Measurements from ENCODE around the gene SLC24A3.

The SLC24A3 gene

DNA sequence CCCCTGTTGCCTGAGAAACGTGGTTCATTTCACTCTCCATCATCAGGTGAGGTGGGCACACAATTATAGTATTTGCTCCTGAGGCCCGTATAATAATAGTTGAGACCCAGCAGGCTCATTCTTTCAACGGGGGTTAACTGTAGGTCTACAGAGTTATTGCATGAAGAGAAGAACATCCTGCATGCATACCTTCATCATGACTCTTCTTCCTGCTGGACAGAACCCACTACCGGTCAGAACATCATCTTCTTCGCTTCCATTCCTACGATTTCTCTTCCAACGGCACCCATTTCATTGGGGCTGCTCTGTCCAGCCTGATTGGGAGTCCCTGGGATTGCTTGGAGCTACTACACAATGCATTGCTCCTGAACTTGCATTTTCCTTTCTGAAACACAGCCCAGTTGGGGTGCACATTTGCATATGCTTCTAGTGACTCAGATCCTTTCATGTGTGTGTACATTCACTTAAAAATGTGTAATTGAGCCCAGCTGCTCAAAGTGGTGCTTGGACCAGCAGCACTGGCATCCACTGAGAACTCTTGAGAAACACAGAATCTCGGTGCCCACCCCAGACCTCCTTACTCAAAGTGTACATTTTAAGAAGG lies 57.4 kb downstream of the SLC24A3 start:
- in situ Hi-C loops (cut with HindIII; ENCODE audit: low sequenced_read_pairs): no loop called here

DNA sequence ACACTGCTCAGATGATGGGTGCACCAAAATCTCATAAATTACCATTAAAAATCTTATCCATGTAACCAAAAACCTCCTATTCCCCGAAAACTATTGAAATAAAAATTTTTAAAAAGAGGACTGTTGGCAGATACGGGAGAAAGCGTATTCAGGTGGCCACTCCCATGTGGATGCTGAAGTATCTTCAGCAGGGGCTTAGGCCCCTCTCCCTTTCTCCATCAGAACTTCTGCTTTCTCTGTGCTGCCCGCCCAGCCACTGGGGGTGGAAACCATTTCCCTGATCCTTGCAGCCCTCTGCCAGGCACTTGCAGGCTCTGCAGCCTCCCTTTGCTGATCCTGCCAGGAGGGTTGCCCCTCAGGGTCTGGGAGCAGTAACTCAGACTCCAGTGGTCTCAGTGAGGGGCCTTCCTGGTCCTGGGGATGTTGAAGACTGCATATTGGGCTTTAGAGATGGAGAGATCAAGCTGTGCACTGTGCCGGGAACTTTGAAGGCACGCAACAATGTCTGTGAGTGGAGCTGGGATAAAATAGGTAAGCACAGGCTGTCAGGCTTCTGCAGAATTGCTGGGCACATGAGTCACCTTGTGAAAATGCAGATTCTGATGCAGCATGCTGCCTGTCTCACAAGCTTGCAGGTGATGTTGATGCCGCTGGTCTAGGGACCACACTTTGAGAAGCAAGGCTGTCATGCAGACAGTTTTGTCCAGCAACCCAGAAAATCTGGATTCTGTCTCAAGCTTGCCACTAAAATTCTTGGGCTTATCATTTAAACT lies 59.6 kb downstream of the SLC24A3 start:
- in situ Hi-C loops (cut with HindIII; ENCODE audit: low sequenced_read_pairs): no loop called here

DNA sequence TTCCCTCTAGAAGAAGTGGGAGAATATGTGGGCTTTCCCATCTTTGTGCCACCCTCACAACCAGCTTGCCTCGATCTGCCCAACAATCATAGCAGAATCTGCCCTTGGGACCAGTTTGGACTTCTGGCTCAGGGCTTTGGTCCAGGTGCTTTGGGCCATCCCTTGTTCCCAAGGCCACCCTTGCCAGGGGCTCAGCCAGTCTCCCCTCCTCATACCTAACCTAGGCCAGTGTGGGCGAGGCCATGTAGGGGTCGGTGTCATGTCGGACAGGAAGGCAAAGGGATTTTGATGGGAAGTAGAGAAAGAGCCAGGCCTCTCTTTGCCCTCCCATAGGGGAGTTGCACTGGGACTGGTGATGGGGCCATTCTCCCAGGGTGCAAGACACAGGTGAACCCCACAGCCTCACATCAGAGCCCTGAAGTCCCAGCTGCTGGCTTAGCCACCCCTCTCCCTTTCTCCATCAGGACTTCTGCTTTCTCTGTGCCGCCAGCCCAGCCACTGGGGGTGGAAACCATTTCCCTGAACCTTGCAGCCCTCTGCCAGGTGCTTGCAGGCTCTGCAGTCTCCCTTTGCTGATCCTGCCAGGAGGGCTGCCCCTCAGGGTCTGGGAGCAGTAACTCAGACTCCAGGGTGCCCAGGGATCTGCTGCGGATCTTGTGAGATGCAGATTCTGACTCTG lies 60.7 kb downstream of the SLC24A3 start:
- in situ Hi-C loops (cut with HindIII; ENCODE audit: low sequenced_read_pairs): no loop called here

DNA sequence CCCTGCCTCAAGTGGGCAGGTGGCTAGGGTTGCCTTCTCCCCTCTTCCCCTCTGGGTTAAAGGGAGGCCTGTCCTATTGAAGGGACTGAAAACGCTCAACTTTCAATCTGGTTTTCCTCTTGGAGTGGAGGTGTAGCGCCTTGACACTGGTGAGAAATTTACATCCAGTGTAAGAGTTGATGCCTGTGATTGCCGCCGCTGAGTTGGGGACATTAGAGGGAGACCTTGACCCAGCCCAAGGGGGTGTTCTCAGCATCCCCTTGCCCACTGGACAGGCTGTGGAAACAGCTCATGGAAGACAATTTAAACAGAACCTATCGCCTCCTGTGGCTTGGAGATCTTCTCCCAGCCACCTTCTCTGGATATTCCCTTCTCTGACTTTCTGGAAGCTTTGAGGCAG lies 61.6 kb downstream of the SLC24A3 start:
- in situ Hi-C loops (cut with HindIII; ENCODE audit: low sequenced_read_pairs): no loop called here

DNA sequence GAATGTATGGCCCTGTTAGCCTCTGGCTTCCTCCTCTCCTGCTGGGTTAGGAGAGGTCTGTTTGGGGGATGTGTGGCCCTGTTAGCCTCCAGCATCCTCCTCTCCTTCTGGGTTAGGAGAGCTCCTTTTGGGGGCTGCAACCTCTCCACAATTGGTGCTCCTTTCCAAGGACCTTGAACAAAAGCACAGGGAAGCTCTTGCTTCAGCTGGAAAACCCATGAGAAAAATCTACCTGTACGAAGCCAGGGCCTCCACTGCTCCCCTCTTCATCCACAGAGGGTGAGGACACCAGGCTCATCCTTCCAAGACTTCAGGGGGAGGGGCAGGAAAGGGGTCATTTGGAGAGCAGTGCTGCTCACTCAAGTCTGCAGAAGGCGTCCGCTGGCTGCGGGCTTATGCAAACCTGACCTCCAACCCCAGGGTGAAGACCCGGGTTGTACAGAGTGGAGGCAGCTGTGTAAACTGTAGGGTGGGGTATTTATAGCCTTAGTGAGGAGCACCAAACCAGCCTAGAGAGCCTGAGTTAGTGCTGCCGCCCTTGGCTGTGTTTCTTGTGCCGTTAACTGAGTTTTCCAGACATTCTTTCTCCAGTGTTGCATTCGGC lies 62.1 kb downstream of the SLC24A3 start:
- in situ Hi-C loops (cut with HindIII; ENCODE audit: low sequenced_read_pairs): no loop called here

DNA sequence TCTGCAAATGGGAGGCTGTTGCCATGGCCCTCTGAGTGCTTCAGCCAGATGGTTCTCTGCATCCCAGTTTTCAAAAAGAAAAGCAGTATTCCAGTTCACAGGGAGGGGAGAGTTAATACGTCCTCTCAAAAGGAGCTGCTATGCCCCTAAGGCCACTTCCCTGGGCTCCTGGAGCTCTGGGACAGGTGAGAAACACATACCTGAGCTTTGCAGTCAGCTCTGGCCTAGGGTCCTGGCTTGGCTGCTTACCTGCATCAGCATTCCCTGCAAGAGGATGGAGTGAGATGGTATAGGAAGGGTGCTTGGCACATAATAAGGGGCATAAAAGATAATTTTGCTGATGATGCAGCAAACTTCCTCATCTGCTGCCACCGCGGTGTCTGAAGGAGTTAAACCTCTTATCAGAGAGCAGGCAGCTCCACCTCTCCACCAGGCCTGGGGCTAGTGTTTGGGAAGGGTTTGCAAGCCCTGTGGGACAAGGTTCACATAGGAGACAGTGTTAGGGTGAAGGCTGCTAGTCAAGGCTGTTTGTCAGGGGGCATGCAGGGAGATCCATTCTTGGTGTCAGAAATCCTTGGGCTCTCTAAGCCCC lies 62.7 kb downstream of the SLC24A3 start:
- in situ Hi-C loops (cut with HindIII; ENCODE audit: low sequenced_read_pairs): no loop called here

DNA sequence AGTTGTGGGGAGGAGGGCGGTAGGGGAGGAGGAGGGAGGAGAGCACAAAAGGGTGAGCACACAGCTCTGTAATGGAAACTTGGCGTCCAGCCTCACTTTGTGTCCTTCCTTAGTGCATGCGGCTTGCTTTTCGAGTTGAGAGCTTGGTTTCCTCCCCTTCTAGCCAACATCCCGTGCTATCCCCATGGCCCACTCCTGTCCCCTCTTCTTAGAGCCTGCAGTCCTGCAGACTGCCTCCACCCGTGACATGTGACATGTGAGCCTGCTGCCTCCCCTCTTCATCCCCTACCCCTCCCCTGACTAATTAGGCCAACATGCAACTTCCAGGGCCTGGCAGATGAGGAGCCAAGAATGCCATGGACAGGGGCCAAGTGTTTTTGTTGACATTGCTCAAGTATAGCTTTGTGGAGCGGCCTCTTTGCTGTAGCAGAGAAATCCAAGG lies 63.2 kb downstream of the SLC24A3 start:
- in situ Hi-C loops (cut with HindIII; ENCODE audit: low sequenced_read_pairs): no loop called here

DNA sequence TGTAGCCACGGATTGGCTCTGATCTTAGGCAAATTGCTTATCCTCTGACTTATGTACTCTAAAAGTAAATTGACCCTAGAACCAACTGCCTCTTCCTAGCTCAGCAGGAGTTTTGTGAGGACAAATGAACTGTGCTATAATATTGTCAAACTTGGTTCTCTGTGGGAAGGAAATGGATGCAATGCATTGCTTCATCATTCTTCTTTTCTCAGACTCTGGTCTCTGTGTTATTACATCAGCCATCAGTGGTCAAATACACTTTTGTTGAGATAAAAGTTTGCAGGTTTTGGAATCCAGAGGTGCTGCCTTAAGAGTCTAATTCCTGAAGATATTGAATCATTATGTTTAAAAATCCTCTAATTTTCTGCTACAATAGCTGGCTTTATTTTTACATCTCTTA lies 64.9 kb downstream of the SLC24A3 start:
- in situ Hi-C loops (cut with HindIII; ENCODE audit: low sequenced_read_pairs): no loop called here

DNA sequence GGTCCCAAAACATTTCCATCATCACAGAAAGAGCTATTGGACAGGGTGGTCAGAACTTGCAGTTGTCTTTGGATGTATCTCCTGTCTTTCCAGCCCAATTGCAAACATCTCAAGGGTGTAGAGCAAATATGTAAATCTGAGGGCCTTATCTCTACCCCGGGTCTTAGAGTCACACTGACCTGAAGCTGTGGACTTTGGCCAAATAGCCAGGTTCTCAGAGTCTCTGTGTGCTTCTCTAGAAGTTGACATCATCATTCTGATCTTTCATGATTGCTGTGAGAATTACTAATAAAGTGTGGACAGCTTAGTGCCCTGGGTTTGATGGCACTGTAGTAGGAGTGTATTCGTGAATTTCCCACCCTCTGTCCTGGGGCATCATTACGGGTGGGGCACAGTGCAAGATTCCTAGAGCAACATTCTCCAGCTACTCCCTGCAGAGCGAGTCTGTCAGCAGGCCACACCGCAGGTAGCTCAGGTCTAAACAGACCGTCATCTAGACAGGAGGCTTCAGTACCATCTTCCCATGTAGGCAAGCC lies 71.1 kb downstream of the SLC24A3 start:
- in situ Hi-C loops (cut with HindIII; ENCODE audit: low sequenced_read_pairs): no loop called here

DNA sequence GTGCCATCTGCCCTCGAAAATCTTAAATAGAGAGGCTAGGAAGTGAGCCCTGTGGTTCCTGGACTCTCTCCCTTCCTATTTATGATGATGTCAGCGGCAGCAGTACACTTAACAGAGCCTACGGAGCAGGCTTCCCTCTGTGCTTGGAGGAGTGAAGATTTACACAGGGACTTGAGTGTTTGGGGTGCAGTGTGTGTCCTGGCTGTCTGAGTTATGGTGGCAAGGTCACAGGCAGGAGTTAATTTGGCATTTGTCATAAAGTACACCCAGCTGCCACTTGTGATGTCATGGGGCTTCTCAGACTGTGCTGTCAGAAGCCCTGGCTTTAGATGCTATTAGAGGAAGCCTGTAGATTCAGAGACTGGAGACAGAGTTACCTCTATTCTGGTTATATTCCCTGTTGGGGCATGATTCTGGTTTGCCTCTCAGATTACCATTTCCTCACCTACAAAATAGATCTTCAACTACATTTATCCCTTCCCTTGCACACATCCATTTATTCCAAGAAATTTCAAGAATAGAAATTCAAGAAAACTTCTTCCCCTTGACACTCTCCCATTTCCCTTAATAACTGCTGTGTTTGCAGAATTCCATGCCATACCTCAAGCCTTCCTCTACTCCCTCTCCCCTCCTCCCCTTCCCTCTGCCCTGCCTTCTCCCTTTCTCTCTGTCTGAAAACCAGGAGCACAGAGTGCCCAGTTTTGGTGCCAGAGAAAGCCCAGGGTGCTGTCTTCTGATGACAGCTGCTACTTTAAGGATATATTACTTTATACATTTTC lies 72.1 kb downstream of the SLC24A3 start:
- in situ Hi-C loops (cut with HindIII; ENCODE audit: low sequenced_read_pairs): no loop called here

DNA sequence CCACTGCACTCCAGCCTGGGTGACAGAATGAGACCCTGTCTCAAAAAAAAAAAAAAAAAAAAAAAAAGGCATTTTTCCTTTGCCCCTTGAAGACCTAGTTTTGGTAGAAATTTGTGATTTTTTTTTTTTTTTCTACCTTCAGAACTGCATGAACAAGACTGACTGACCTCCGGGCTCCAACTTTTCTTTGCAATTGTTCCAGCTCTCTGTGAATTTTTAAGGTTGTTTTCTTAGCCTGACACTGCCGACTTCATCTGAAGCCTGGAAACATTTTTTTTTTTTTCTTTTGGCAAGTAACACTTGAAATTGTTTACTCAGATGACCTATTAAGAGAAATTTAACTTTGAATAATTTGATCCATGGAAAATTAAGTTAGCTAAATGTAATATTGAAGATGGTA lies 73.0 kb downstream of the SLC24A3 start:
- in situ Hi-C loops (cut with HindIII; ENCODE audit: low sequenced_read_pairs): no loop called here

DNA sequence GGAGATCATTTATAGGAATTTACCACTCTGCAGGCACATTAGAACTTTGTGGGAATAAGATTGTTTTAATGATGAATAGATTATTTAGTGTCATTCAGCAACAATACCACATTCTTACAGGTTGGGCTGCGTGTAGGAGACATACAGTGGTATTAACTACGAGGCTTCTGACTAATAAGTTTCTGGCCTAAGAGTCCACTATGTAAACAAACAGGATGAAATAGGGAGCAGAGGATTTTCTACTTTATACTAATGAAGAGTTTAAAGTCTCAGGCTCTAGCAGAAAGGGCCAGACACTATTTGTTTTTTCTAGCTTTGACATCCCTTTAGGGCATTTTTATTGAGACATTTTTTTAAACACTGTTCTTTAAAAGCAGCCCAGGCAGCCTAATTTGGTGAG lies 75.6 kb downstream of the SLC24A3 start:
- in situ Hi-C loops (cut with HindIII; ENCODE audit: low sequenced_read_pairs): no loop called here

DNA sequence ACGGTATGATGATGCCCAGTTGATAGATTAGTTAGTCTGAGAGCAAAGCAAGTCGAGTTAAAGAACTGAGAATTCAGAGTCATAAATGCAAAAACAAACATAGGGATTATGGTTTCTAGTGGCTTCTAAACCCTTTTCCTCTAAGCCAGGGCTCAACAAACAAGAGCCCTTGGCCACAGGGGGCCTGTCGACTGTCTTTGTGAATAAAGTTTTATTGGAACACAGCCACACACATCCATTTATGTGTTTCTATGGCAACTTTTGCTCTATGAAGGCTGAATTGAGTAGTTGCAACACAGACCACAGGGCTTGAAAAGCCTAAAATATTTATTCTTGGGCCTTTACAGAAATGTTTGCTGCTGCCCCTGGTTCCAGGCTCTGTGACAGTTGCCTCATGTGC lies 76.2 kb downstream of the SLC24A3 start:
- in situ Hi-C loops (cut with HindIII; ENCODE audit: low sequenced_read_pairs): no loop called here

DNA sequence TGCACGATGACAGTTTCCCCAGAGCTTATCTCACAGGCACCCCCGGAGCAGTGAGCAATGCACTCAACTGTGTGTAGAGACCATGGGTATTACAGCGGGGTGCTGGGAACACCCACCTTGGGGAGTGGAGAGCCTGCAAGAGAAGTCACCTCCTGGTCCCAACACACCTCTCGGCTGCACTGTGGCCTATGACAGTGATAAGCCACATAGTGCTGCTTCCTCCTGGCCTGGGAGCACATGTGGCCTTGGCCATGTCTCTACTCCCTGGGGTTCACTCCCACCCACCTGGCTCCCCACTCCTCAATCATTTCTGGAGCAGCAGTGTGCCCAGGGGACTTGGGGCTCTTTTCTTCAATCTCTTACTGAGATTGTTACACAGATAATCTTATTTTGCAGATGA lies 77.0 kb downstream of the SLC24A3 start:
- in situ Hi-C loops (cut with HindIII; ENCODE audit: low sequenced_read_pairs): no loop called here

DNA sequence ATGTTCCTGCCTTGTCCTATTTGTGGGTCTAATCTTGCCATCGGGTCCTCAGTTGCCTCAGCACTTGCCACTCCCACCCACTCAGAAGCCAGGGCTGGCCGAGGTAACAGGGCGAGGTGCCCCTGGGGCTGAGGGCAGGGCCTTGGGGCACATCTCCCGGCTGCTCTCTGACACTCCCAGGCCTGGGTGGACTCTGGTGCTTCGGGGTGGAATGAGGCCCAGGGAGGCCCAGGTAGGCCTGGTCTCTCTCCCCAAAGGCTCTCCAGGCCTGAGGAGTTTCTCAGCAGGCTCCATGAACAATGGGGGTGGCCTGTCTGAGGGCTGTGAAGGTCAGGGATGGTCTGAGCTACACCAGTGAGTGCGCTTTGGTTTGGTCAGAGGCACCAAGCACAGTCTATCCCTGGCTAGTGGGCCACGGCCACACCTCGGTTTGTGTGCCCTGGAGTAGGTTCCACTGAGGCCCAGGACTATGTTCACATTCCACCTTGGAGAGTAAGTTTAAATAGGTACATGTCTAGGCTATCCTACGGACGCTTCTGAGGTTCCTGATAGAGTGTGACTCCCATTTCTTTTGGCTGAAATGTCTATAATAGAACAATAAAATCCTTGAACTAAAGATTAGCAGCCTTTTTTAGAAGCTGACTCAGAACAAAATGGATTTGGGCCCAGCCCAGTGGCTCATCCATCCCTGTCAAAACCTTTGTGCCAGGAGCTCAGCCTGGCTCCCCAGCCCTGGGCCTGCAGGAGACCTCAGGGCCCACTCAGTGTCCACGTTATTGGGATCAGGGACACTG lies 78.8 kb downstream of the SLC24A3 start:
- in situ Hi-C loops (cut with HindIII; ENCODE audit: low sequenced_read_pairs): no loop called here

DNA sequence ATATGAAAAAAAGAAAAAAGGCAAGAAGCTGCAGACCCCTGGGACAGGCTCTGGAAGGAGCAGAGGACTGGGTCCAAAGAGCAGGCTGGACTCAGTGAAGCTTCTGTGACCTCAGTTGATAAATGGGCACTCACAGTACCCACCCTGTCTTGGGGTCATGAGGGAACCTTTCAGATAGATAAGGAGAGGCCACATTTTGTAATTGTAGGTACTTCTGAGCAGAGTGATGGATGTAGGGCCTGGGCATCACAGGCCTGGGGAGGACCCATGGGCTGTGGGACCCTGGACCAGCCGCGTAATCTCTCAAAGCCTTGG lies 79.3 kb downstream of the SLC24A3 start:
- in situ Hi-C loops (cut with HindIII; ENCODE audit: low sequenced_read_pairs): no loop called here

DNA sequence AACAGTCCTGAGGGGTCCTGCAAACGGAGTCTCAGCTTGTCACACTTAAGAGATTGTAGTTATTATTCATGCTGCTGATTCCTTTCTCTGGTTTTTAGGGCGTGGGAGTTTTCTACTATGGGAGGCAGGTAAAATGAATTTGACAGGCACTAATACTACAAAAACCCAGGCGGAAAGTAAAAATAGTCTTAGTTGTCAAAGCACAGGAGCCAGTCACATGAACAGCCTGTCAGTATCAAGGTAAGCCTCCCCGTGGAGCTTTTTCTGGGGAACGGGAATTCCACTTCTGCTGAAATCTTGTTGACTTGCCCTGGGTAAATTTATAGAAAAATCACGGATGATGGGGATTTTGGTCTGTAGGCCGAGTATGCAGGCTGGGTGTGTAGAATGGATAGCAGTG lies 79.8 kb downstream of the SLC24A3 start:
- in situ Hi-C loops (cut with HindIII; ENCODE audit: low sequenced_read_pairs): no loop called here

DNA sequence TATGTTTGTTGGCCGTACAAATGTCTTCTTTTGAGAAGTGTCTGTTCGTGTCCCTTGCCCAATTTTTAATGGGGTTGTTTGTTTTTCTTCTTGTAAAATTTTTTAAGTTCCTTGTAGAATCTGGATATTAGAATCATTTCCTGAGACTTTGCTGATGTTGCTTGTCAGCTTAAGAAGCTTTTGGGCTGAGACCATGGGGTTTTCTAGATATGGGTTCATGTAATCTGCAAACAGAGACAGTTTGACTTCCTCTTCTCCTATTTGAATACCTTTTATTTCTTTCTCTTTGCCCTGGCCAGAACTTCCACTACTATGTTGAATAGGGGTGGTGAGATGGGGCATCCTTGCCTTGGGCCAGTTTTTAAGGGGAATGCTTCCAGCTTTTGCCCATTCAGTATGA lies 82.6 kb downstream of the SLC24A3 start:
- in situ Hi-C loops (cut with HindIII; ENCODE audit: low sequenced_read_pairs): no loop called here

DNA sequence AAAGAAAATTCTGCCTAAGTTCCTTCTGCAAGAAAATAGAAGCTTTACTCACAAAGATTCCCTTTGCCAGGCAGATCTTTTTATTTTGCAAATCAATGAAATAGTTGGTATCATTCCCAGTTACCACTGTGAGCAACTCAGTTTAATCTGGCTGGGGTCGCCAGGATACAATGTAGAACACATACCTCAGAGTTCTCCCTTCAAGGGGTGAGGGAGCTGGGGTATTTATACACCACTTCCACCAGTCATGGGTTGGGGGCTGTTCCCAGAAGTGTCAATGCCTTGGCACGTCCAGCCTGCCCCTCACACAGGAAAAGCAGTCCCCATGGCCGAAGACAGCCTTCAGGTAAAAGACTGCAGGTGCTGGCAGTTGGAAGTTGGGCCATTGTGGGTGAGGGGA lies 86.2 kb downstream of the SLC24A3 start:
- in situ Hi-C loops (cut with HindIII; ENCODE audit: low sequenced_read_pairs): no loop called here

DNA sequence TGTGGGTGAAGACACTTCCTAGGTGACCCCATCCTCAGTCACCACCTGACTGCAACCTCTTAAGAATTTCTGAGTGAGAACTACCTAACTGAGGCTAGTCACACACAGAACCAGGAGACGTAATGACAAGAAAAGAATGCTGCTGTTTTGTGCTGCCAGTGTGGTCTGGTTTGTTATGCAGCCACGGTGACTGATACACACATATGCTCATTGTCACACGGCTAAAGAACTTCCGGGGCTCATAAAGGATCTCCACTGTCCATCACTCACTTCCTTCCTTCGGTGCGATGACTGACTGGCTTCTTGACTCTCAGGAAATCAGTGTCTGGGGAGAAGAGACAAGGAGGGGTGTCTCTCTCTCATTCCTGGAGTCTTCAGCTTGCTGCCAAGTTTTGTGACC lies 88.0 kb downstream of the SLC24A3 start:
- in situ Hi-C loops (cut with HindIII; ENCODE audit: low sequenced_read_pairs): no loop called here
